SKM-1 (cell line): ENCODE data around the gene STXBP5.
A peak's percentile ranks its signal among the peaks of the same experiment; 100 is the strongest.

Source experiments
- DNase-seq: peaks from one replicate; lab custom pipeline; 2025; ENCODE audit not compliant: unreplicated experiment; lab: John Stamatoyannopoulos, UW

STXBP5 gene

DNA sequence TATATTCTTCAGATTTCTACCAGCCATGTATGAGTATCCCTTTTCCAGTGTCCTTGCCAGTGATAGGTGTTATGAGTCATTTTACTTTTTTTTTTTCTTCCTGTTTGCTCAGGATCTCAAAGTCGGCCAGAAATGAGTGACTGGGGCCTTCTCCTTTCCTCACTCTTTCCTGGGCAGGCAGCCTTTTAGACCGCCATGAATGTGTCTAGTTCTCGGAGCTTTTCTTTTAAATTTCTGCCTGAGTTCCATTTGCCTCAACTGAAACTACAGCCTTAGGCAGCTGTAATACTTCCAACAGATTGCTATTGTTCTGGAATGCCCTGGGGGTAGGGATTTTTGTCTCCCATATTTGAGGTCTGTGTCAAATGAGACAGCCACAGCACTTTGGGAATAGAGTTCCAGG lies 83.7 kb downstream of the STXBP5 start:
- DNase-seq, result no peak

DNA sequence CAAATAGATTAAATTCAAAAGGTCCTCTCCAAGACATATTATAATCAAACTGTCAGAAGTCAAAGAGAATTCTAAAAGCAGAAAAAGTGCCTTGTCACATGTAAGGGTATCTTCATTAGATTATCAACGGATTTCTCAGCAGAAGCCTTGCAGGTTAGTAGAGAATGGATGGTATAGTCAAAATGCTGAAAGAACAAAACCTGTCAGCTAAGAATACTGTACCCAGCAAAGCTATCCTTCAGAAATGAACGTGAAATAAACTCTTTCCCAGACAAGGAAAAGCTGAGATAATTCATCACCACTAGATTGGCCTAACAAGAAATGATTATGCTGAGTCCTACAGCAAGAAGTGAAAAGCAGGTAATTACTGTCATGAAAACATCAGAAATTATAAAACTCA lies 92.9 kb downstream of the STXBP5 start:
- DNase-seq, result no peak

DNA sequence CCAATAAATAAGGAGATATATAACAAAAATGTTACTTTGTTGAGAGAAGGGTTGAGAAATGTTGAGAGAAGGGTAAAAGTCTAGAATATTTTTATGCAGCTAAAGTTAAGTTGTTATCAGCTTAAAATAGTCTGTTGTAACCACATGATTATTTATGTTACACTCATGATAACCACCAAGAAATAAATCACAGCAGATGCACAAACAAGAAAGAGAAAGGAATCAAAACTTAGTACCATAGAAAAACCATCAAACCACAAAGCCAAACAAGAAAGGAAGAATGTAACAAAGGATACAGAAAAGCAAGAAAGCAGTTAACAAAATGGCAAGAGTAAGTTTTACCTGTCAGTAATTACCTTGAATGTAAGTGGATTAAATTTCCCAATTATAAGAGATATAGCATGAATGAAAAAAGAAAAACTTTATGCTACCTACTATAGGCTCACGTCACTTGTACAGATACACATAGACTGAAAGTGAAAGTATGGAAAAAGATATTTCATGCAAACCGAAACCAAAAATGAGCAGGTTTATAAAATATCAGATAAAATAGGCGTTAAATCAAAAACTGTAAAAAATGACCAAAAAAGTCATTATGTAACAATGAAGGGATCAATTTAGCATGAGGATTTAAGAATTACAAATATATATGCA lies 93.6 kb downstream of the STXBP5 start:
- no peak for DNase-seq

DNA sequence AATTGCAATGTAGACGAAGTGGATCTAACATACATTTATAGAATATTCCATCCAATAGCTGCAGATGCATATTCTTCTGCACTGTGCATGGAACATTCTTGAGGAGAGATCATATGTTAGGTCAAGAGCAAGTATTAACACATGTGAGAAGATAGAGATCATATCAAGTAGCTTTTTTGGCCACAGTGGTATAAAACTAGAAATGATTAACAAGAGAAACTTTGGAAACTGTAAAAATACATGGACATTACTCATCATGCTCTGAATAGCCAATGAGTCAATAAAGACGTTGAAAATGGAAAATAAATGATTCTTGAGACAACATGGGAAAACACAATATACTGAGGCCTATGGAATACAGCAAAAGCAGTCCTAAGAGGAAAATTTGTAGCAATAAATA lies 94.2 kb downstream of the STXBP5 start:
- no peak for DNase-seq

DNA sequence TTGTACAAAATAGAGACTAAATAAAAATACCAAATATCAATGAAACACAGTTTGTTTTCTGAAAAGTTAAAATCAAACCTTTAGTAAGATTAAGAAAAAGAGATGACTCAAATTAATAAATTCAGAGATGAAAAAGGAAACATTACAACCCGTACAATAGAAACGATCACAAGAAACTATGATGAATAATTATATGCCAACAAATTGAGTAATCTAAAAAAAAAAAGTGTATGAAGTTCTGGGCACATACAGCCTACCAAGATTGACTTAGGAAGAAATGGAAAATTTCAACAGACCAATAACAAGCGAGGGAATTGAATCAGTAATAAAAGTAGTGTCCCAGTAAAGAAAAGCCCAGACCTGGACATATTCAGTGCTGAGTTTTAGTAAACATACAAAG lies 94.8 kb downstream of the STXBP5 start:
- DNase-seq, result no peak

DNA sequence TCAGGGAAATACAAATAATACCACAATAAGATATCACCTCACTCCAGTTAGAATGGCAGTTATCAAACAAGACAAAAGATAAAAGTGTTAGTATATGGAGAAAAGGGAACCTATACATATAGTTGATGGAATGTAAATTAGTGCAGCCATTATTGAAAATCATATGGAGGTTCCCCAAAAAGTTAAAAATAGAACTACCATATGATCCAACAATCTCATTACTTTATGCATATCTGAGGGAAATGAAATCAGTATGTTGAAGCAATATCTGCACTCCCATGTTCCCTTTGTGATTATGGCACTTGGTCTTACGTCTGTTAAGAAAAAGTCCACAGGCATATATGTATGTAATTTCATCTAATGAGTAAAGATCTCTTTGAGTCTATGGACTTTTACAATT lies 96.9 kb downstream of the STXBP5 start:
- no peak for DNase-seq

DNA sequence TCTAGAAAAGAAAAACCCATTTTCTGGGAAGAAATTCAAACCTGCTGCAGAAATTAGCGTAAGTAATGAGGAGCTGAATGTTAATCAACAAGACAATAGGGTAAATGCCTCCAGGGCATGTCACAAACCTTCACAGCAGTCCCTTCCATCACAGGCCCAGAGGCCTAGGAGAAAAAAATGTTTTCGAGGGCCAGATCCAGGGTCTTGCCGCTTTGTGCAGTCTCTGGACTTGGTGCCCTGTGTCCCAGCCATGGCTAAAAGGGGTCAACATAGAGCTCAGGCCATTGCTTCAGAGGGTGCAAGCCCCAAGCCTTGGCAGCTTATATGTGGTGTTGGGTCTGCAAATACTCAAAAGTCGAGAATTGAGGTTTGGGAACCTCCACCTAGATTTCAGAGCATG lies 99.8 kb downstream of the STXBP5 start:
- no peak for DNase-seq

DNA sequence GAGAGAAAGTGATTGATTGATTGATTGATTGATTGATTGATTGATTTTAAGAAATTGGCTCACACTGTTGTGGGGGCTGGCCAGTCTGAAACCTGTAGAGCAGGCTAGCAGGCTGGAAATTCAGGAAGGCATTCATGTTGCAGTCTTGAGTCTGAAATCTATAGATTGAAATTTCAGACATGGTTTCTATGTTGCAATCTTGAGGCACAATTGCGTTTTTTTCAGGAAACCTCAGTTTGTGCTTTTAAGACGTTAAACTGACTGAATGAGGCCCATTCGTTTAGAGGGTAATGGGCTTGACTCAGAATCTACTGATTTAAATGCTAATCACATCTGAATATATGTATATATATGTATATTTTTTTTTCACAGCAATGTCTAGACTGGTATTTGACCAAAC lies 106.3 kb downstream of the STXBP5 start:
- DNase-seq, result peak; percentile 33

DNA sequence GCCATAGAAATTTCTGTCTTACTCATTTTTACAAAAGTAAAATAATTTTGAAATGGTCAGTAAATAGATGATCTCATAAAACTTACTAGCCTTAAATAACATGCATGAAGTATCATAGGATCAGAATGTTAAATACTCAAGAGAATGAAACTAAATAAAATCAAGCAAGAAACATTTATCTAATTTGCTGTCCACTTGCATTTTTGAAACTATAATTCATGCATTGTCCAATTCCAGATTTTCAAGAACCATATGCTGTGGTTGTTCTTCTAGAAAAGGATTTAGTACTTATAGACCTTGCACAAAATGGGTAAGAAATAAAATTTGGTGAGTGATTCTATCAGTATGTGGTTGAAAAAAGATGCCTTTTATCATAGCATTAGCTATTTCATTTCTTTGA lies 107.0 kb downstream of the STXBP5 start:
- no peak for DNase-seq

DNA sequence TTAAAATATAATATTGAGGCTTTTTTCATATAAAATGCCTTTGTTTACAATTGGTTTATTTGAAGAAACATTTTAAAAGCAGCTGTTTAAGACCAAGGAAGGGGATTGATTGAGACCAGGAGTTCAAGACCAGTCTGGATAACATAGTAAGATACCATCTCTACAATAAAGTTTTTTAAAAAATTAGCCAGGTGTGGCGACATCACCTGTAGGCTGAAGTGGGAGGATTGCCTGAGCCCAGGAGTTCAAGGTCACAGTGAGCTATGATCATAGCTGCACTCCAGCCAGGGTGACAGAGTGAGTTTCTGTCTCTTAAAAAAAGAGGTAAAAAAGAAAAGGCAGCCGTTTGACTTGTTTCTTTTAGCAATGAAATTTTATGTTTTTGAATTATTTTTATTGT lies 117.0 kb downstream of the STXBP5 start:
- DNase-seq, result no peak

DNA sequence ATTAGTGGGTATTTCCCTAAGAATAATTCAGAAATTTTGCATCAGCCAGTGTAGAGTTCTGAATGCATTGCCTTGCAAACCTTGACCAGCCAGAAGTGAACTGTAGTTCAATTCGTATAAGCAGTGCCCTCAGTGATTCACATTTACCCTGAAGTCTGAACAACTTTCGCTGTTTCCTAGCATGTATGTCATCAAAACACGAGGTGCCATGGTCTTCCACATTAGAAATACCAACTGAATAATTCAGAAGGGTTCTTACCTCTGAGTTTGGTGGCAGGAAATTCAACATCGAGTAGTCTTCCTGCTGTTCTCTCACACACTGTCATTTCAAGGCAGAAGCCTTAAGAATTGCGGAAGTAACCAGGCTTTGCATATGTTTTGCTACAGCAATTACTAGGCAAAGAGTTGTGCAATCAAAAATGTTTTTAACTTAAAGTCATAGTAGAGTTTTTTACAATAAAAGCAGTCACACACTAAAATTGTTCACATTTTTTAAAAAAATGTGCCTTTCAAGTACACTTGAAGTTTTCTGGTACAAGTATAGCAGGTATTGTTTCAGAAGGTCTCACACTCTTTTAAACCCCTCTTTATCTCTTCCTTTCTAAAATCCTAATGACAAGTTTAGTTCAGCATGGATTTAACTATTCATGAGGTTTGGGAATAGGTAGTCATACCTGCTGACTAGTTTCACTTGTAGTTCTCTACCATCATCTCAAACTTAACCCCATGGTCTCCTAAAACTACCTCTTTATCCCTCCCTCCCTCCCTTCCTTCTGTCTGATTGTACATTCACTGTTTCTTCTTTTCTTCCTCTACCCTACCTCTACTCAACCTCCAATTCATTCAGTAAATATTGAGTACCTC lies 118.3 kb downstream of the STXBP5 start:
- peak; percentile 80 for DNase-seq

DNA sequence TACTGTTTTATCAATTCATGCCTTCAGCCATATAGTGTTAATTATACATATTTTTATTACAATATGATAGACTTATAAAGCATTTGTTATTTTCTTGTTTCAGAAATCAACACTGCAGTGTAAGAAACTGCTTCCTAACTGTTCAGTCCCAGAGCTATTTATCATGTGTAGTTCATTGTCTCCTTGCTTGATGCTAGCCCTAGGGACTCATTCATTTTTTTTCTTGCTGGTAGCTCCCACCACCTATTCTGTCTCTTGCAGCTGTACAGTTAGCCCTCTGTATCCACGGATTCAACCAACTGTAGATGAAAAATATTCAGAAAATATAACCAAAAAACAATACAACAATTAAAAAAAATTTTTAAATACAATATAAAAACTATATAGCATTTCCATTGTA lies 121.3 kb downstream of the STXBP5 start:
- no peak for DNase-seq

DNA sequence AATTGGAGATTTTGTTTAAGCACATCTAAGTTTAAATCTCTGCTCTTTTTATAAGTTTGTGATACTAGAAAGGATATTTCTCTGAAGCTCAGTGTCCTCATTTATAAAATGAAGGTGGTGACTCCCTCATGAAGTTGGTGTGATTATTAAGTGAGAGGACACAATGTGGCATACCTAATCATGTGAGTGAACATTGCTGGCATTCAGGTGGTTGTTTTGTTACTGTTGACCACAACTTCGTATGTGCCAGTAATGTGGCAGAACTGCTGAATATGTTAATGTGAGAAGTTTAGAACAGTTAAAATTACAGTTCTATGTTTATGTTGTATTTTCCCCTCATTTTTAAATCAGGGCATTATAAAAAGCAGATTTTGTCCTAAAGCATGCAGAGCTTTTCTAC lies 127.2 kb downstream of the STXBP5 start:
- no peak for DNase-seq

DNA sequence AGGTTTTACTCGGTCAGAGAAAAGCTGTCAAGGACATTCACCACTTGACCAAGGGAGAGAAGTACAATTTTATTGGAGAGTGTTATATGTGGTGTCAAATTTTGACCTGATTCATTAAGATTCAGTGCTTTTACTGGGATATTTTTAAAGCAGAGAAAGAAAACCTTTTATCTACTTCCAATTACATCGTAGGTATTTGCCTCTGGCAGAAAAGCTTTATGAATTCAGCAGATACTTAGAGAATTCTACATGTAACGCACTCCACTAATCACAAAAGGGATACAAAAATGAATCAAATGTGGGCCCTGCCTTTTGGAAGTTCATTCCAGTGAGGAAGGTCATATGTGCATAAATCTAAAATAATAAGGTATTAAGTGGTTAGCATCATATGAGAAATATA lies 133.7 kb downstream of the STXBP5 start:
- no peak for DNase-seq

DNA sequence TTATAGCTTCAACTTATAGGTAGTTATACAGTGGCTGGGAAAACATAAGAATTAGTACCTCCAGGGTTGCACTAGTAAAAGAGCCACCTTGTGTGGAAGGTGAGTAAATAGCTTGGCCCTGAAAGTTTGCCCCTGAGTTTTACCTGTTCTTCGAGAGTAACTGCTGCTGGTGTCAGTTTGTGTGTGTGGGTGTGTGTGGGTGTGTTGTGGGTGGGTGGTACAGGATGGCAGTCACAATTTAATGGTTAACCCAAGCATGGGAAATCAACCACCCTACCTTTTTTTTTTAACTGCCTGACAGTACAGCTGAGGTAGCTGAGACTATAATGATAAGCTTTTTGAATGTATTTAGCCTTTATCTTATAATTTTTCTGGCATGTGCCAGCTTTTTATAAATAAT lies 137.3 kb downstream of the STXBP5 start:
- DNase-seq, result no peak

DNA sequence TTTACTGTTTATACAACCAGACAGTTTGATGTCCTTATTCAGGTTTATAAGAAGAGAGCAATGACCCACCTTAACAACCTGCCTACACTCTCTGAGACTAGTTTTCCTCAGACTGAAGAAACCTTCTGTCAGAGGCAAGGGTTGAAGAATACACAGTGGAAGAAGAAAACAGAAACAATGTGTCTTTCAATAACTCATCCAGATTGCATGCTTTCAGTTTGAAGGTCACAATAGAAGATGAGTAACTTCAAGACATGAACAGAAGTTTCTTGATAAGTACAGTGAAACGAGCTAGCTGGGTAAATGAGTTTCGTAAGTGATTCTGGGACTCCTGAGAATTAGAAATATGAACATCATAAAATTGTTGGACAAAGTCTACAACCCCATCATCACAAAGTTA lies 141.7 kb downstream of the STXBP5 start:
- DNase-seq, result no peak

DNA sequence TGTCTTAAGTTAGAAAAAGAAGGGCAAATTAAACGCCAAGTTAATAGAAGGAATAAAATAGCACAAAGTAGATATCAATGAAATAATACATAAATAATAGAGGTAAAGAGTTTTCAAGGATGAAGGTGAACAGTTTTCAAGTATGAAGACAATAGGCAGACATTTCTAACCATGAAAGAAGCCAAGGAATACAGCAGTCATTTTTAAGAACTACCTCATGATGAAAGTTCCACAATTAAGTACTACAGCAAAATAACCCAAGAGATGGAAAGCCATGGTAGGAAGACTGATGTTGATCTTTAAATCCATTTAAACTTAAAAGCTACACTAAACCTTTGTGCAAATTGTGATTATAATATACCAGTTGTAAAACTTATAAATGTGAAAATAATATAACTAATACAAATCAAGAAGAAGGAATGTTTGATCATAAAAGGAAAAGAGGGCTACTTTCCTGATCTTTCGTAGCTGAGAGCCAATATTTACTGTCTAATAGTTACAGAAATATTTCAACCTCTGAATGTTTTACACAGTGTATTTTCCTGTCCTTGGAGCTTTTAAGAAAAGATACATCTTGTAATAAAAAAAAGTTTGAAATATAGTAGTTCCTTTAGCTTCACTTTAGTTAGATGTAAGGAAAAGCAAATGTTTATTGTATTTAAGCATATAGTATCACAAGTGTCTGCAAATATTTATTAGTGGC lies 143.1 kb downstream of the STXBP5 start:
- DNase-seq, result no peak

DNA sequence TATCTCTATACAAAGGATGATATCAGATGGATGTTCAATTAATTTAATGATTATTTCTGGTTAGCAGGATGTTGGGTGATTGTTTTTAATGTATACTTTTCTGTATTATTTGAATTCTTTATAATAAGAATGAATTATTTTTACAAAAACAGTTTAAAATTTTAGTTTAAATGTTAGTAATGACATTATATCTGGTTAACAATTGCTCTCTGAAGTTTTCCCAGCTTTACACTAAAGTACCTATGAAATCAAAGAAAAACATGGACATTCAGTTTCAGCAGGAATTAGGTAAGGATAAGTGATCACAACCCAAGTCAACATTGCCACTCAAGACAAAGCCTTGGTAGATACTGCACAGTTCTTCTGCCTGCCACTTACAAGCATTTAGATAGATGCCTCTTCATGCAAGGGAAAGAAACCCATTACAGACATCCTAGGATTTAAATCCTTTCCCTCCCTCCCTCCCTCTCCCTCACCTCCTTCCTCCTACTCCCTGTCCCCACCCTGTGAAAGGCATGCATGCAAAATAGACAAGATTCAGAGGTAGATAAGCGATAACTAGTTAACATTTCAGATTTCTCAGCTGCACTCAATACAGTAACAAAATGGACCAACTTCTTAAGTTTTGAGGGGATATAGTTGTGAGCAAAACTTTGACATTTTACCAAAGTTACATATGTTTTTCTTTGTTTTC lies 143.8 kb downstream of the STXBP5 start:
- no peak for DNase-seq

DNA sequence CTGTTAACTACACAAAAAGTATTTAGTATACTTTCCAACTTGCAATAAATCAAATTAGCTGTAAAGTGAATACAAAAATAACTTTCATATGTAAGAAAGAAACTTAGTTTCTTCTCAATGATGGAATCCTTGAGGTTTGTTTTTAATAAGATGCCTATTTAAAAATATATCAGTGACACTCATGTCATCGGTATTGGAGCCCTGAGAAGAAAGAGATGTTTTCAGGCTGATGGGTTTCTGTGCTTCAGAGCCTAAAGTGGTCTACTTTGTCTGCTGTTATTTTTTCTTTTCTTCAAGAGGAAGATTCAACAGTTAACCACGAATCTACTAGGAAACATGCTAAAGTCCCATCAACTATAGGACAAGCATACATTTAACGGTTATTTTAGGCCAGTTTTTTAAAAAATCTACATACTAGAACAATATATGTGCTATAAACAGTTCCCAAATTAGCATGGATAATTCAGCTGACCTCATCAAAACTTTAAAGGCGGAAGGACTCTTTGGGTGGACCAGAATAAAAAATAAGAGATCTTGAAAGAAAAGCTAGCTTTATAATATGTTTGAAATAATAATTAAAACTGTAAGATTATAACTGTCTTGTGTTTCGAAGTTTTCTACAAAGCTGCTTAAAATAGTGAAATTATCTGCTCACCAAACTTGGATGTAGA lies 157.2 kb downstream of the STXBP5 start:
- no peak for DNase-seq

DNA sequence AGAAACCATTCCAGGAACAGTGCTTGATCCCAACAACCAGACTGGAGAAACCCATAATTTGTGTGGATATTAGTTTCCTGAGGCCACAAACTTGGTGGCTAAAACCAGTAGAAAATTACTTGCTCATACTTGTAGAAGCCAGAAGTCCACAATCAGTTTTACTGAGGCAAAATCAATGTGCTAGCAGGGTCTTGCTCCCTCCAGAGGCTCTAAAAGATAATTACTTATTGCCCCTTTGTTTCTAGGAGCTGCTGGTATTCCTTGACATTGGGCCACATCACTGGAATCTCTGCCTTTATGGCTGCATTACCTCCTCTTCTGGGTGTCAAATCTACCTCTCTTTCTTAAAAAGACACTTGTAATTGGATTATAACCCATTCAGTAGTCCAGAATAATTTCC lies 162.1 kb downstream of the STXBP5 start:
- DNase-seq, result no peak

DNA sequence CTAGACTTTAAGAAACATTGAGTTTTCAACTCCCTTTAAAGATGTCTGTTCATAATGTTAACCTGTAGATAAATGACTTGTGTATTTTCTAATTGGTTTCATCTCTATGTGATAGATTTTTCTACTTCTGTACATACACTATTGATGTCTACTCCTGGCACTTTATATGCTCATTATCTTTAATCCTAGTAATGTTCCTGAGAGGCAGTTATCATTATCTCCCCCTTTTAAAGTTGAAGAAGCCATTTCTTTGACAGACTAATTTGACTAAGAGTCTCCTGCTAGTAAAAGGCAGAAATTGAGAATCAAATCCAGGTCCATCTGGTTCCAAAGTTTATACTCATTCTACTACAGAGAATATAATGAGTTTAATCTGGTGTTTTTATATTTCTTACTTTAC lies 167.1 kb downstream of the STXBP5 start:
- no peak for DNase-seq
